ENCODE measurements around the gene KIRREL2. TPM values are rescaled to one million over a fixed set of nuclear protein-coding genes. Genes with fewer than 3 reads are reported as not detected.

Gene KIRREL2
- total and polyA plus RNA-seq, 9 of the 15 experiments (the other 6 are each of a cell fraction or from before 2014, with no cell fraction given), result 0.01 to 0.12 (median 0.09) TPM; not detected in 4

GRCh38 chr19:35895911-35896642 lies 39.4 kb downstream of the KIRREL2 start:
- Histone ChIP-seq H3K4me2 (ENCODE audit: insufficient read depth, low read length) (no peak overlapping the region), H3K4me3 (no peak overlapping the region), H3K27ac (ENCODE audit: extremely low read depth, low read depth, low read length) (no peak overlapping the region), H3K9me3 (replicated peaks; ENCODE audit: control insufficient read depth, insufficient read depth, low read depth, low read length) (no peaks in the 10 kb centered on the region), H3K4me1 (replicated peaks in 1 of 2; ENCODE audit: control insufficient read depth in 2 of 2, insufficient read depth in 2 of 2, low read length in 2 of 2) (peaks cover 0 to 29% of the 10 kb centered on the region in 2 experiments; a peak in 2 of 5 replicates), H3K27me3 (ENCODE audit: control insufficient read depth in 2 of 2, insufficient read depth in 2 of 2, low read length in 2 of 2) (no peaks in the 10 kb centered on the region), H3K79me2 (ENCODE audit: control insufficient read depth, insufficient read depth, low read length) (peaks cover 19% of the 10 kb centered on the region; the same call in 2 of the 3 replicates), H2AFZ (ENCODE audit: low read depth, low read length) (no peak overlapping the region), H3K9me1 (ENCODE audit: control insufficient read depth, insufficient read depth, low read length) (no peaks in the 10 kb centered on the region), H3K36me3 (ENCODE audit: control insufficient read depth, insufficient read depth, low read length) (peaks cover 39% of the 10 kb centered on the region; the same call in 2 of the 3 replicates), H3K9ac (ENCODE audit: insufficient read depth in 1 of 2, low read depth in 2 of 2, low read length in 2 of 2) (peak overlapping the region in 1 of 2 experiments; percentile 43; a peak in 2 of 4 replicates), H4K20me1 (replicated peaks; ENCODE audit: control insufficient read depth, insufficient read depth, low read length) (no peaks in the 10 kb centered on the region)
- DNase-seq (ENCODE audit: extremely low read depth in 1 of 4, low spot score in 3 of 4), result no peak
- CTCF ChIA-PET (ENCODE audit: low intra/inter-chr PET ratio), result no interaction called here
- WGBS (ENCODE audit: insufficient coverage, low coverage, missing lambda C conversion rate), result 91% methylated on average over 16 of the region's 21 CpGs
- in situ Hi-C loops (cut with MboI) (no loop called here), intact Hi-C loops (cut with micrococcal nuclease) (no loop called here)
- no peak for FAIRE-seq
- no TSS peak for BruUV-seq (replicated peaks)
- no peak for ATAC-seq
- POLR2A ChIA-PET, result interaction anchor here (0.6 to 1.4 kb wide), 2 partner anchors 16 to 385 kb away, joined by 3 to 5 read pairs; no protein-coding TSS in a partner anchor
- TF ChIP-seq GTF3C2 (IDR thresholded peaks at IDR 0.05; ENCODE audit: borderline replicate concordance, extremely low read depth, insufficient read length), result no peak
- TF ChIP-seq ZNF584 (CRISPR knock-in tag; IDR thresholded peaks at IDR 0.05; ENCODE audit: low read depth), result no peak
- TF ChIP-seq RBFOX2 (IDR thresholded peaks at IDR 0.05; ENCODE audit: low read depth, low read length), result peak; percentile 47
- no peak for TF ChIP-seq KLF10 (CRISPR knock-in tag; IDR thresholded peaks at IDR 0.05)
